GM10248 (cell line): ENCODE measurements around the gene KIFC3.

Source experiments
- CTCF ChIA-PET: fragments of 300-600 bp; sonication (Branson Sonifier 250); formaldehyde crosslinking; extraction: SDS; loops from one replicate; lab custom pipeline; 2021; ENCODE audit warnings: antibody characterized with exemption; lab: Yijun Ruan, JAX
- POLR2A ChIA-PET: fragments of 350-650 bp; sonication (Branson Sonifier 250); formaldehyde crosslinking; extraction: SDS; loops from one replicate; lab custom pipeline; 2020; ENCODE audit warnings: antibody characterized with exemption; lab: Yijun Ruan, JAX
- DNase-seq: peaks from one replicate; pipeline ENCODE4 v3.0.0; 2012; ENCODE audit errors: extremely low spot score
- TF ChIP-seq, protein P1 (sequence below): IDR thresholded peaks from 2 replicates; pipeline ENCODE4 v1.5.1; 2012; ENCODE audit warnings: mild to moderate bottlenecking, low read depth; ENCODE audit errors: extremely low read depth, missing control alignments, control extremely low read depth

KIFC3 gene

DNA sequence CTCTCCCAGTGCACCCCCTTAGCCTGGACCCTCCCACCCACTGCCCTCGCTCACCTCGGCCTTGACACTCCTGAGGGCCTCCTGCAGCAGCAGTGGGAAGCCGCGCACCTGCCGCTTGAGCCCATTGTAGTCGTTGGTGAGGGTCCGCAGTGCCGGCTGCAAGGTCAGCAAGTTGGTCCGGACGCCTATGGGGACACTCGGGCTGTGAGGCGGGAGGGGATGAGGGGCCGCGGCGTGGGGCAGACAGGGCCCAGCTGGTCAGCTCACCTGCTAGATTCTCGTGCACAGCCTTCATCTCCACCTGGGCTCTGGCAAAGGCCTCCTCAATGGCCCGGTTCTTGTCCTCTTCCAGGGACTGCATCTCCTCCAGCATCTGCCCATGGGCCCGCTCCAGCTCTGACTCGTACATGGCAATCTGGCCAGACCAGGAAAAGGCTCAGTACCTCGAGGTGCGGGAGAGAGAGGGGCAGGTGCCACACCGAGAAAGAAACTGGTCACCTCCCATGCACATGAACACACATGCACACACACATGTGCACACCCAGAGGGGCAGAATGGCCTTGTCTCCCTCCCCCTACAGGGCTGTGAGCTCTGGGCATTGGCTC, 32.6 kb downstream of the KIFC3 start:
- CTCF ChIA-PET, result interaction anchor here (0.9 to 2.0 kb wide), 2 partner anchors 13 to 136 kb away, joined by 3 to 14 read pairs; no protein-coding TSS in a partner anchor
- POLR2A ChIA-PET, result interaction anchor here (0.6 kb wide), 1 partner anchor 1128 kb away, joined by 4 read pairs; no protein-coding TSS in a partner anchor
- TF ChIP-seq, protein P1, sequence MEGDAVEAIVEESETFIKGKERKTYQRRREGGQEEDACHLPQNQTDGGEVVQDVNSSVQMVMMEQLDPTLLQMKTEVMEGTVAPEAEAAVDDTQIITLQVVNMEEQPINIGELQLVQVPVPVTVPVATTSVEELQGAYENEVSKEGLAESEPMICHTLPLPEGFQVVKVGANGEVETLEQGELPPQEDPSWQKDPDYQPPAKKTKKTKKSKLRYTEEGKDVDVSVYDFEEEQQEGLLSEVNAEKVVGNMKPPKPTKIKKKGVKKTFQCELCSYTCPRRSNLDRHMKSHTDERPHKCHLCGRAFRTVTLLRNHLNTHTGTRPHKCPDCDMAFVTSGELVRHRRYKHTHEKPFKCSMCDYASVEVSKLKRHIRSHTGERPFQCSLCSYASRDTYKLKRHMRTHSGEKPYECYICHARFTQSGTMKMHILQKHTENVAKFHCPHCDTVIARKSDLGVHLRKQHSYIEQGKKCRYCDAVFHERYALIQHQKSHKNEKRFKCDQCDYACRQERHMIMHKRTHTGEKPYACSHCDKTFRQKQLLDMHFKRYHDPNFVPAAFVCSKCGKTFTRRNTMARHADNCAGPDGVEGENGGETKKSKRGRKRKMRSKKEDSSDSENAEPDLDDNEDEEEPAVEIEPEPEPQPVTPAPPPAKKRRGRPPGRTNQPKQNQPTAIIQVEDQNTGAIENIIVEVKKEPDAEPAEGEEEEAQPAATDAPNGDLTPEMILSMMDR, result no peak
- no peak for DNase-seq

DNA sequence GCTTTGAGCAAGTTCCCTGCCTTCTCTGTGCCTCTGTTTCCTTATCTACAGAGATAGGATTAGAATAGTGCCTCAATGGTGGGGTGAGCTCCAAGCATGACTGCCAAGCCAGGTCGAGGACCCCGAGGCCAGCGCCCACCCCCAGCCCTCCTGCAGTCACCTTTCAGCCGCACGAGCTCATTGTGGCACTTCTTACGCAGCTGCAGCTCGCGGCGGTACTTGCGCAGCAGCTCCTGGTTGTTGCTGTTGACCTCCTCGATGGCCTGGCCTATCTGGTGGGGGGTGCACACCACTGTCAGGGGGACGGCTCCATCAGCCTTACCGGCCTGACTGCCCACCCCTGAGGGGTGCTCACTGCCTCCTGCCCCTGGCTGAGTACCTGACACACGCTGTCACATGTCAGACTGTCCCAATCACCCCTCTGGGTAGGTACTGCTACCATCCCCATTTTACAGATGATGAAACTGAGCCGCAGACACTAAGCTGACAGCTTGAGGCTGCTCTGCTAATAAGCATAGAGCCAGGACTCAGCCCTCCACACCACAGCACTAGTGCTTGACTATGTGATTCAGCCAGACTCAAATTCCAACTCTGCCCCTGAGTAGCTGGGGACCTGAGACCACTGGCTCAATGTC, 35.5 kb downstream of the KIFC3 start:
- CTCF ChIA-PET, result interaction anchor here (1.1 to 1.5 kb wide), 4 partner anchors 9 to 349 kb away, joined by 3 to 4 read pairs (median 3); no protein-coding TSS in a partner anchor
- POLR2A ChIA-PET, result no interaction called here
- DNase-seq, result no peak
- TF ChIP-seq, protein P1, result no peak

DNA sequence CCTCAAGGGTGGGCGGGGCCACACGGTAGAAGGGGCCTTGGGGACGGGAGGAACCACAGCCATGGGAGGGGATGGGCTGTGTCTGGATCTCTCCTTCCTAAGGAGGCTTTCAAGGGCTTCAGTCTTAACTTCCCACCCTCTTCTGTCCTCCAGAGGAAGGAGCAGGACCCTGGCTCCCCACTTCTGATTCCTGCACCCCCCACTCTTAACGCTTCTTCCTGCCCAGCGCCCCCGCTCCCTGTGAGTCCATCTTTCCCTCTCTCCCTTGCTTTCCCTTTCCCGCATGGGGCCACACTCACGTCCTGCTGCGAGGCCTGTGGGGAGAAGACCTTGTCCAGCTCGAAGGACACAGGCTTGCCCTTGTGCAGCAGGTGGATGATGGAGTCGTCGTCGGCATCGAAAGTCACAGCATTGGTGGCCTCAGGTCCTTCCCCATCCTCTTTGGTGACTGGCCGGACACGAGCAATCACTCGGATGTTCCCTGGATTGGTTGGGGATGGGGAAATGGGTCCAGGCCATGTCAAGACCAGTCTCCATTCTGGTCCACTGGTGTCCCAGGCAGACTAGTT, 37.0 kb downstream of the KIFC3 start:
- DNase-seq, result no peak
- ChIA-PET POLR2A (no interaction called here), CTCF (no interaction called here)
- TF ChIP-seq, protein P1, result no peak

DNA sequence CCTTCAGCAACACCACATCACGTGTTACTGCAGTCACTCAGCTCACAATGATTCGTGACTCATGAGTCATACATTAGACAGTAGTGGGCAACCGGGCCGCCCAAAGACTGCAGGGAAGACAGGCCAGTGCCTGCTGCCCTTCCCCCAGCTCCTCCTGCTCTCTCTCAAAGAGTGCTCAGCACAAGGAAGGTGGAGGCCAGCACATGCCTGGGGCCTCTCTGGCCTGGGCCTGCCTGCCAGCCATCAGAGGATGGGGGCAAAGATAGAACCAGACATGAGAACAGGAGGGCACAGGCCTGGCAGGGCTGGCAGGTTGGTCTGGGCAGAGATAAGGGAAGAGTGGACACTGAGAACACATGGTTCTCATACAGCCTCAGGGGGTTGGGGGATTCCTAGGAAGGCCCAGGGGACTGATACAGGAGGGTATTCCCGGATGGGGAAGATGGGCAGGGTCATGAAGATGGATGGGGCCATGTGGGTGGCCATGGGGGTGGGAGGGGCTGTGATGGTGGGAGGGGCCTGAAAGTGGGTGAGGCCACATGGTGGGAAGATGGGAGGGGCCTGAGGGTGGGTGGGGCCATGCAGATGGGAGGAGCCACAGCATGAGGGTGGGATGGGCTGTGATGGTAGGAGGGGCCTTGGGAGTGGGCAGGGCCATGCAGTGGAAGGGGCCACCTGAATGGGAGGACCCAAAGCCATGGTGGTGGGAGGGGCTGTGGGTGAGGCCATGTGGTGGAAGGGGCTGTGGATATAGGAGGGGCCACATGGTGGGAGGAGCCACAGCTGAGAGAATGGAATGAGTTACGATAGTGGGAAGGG, 37.7 kb downstream of the KIFC3 start:
- CTCF ChIA-PET, result no interaction called here
- peak; percentile 65 for DNase-seq
- TF ChIP-seq, protein P1, result no peak
- POLR2A ChIA-PET, result no interaction called here

DNA sequence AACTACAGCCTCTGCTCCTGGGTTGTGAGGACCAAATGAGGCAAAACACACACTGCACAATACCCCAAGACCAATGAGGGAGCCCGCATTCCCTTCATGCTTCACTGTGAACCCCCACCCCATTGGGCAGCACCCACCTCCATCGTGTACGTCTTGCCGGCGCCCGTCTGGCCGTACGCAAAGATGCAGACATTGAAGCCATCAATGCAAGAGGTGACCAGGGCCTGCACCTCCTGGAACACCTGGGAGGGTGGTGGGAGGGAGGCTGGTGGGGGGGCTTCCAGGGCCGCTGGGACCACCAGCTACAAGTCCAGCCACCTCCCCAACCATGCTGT, 38.3 kb downstream of the KIFC3 start:
- DNase-seq, result no peak
- CTCF ChIA-PET, result no interaction called here
- TF ChIP-seq, protein P1, result no peak
- POLR2A ChIA-PET, result no interaction called here

DNA sequence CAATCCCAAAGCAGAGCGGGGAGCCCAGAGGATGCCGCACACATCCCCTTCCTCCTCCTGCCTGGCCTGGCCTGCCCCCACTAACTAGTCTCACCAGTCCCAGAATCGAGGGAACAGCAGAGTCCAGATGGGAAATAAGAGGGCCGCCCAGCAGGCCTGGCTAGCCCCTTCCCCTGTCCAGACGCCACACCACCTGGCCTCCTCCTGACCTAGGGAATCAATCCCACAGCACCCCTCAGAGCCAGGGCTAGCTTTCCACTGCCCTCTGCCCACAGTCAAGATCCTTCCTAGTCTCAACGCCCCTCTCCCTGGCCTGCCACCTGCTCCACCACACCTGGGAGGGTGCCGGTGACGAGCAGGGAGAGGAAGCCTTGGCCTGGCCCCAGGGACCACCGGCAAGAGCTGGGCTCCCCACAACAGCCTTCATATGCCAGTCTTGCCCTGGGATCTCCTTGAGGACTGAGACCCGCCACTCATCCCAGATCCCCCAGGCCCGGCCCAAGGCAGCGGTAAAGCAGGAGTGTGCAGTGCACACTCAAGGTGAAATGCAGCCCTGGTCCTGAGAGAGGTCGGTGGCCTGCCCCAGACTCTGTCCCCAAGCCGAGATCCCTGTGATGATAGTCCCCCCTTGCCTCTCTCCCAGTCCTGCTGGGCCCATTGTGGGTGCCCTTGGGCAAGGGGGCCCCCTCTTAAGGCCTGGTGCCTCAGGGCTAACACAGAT, 38.8 kb downstream of the KIFC3 start:
- CTCF ChIA-PET, result no interaction called here
- TF ChIP-seq, protein P1, result no peak

More for the DNA sequence above, 38.8 kb downstream of the KIFC3 start:
- no peak for DNase-seq
- POLR2A ChIA-PET, result no interaction called here
